ENCODE results near the gene DNM1L.
A peak's percentile ranks its signal among the peaks of the same experiment; 100 is the strongest.

GRCh38 chr12:32755654-32756475 is 76.8 kb downstream of the DNM1L start, which contains the start of gene YARS2:
- TF ChIP-seq MXI1 (IDR thresholded peaks at IDR 0.05; ENCODE audit: borderline replicate concordance, low read depth, low read length) (no peak), CTCF (conservative IDR thresholded peaks at IDR 0.05; ENCODE audit: low read depth, low read length) (peak; percentile 92), BHLHE40 (IDR thresholded peaks at IDR 0.05; ENCODE audit: low read depth, low read length) (no peak), ELK1 (IDR thresholded peaks at IDR 0.05; ENCODE audit: borderline replicate concordance, low read depth, low read length) (no peak), SMC3 (IDR thresholded peaks at IDR 0.05; ENCODE audit: low read depth, low read length) (peak; percentile 82), USF2 (IDR thresholded peaks at IDR 0.05; ENCODE audit: low read depth, low read length) (no peak), POLR2A (IDR thresholded peaks at IDR 0.05; ENCODE audit: low read depth, low read length) (peak; percentile 95), MAFK (IDR thresholded peaks at IDR 0.05; ENCODE audit: low read depth, low read length) (0 out of 2 replicates have a peak, but pooled peaks have one; percentile 3), NFE2L2 (IDR thresholded peaks at IDR 0.05; ENCODE audit: low read depth, low read length) (no peak)
